K562 (cell line): Measurements from ENCODE around the gene STRN3. TPM values are rescaled to one million over a fixed set of nuclear protein-coding genes. Genes with fewer than 3 reads are reported as not detected.

Experiments used
- CREBBP ChIP-seq: IDR thresholded peaks from one replicate; pipeline ENCODE4 v1.6.1; 2012; ENCODE audit warnings: low read depth, mild to moderate bottlenecking, control low read depth, inconsistent platforms, low read length
- CXXC5 ChIP-seq: fragments of 250-450 bp; sonication (Bioruptor Pico); IDR thresholded peaks from 2 replicates; pipeline ENCODE4 v1.8.0; 2022; ENCODE audit warnings: inconsistent platforms, mild to moderate bottlenecking, moderate library complexity
- FOXJ2 ChIP-seq: fragments of 200-800 bp; sonication (Bioruptor generic); IDR thresholded peaks from 2 replicates; pipeline ENCODE4 v1.6.1; 2016; ENCODE audit warnings: missing genetic modification characterization, missing compliant biosample characterization
- HDAC1 ChIP-seq, 2 experiments: fragments of 450-650 bp; IDR thresholded peaks; 2 replicates each; pipeline ENCODE4 v1.6.1; 2016 to 2017; ENCODE audit warnings: inconsistent platforms in 1 of 2, mild to moderate bottlenecking in 1 of 2, moderate library complexity in 1 of 2
- MAZ ChIP-seq, 2 experiments: fragments of 450-650 bp in 1 of 2; sonication (generic) in 1 of 2; formaldehyde crosslinking; IDR thresholded peaks in 1 of 2; conservative IDR thresholded peaks in 1 of 2; 2 replicates each; pipeline versions ENCODE4 v1.4.0 to v1.5.0; 2020; ENCODE audit warnings: mild to moderate bottlenecking in 1 of 2, missing genetic modification reagents in 1 of 2
- POLR2AphosphoS2 ChIP-seq: IDR thresholded peaks from 2 replicates; pipeline ENCODE4 v1.6.1; 2012; ENCODE audit warnings: low read length, improper control_type of control experiment
- POLR2G ChIP-seq: fragments of 200-400 bp; formaldehyde crosslinking; IDR thresholded peaks from 2 replicates; pipeline ENCODE4 v1.6.1; 2017; ENCODE audit warnings: low read depth, mild to moderate bottlenecking, antibody characterized with exemption, low read length, moderate library complexity
- RBFOX2 ChIP-seq: fragments of 200-400 bp; formaldehyde crosslinking; IDR thresholded peaks from 2 replicates; pipeline ENCODE4 v1.6.1; 2017; ENCODE audit warnings: low read depth, mild to moderate bottlenecking, low read length, moderate library complexity
- SAFB2 ChIP-seq: fragments of 200-400 bp; formaldehyde crosslinking; IDR thresholded peaks from 2 replicates; pipeline ENCODE4 v1.6.1; 2018; ENCODE audit warnings: borderline replicate concordance, low read length, low read depth, moderate library complexity; ENCODE audit not compliant: severe bottlenecking
- SPI1 ChIP-seq: IDR thresholded peaks from 2 replicates; pipeline ENCODE4 v1.6.1; 2011; ENCODE audit warnings: low read depth, low read length, control low read depth, borderline replicate concordance
- ZNF408 ChIP-seq: fragments of 250-450 bp; sonication (Bioruptor Pico); IDR thresholded peaks from 2 replicates; pipeline ENCODE4 v1.4.0; 2020; ENCODE audit warnings: low read depth, mild to moderate bottlenecking, moderate library complexity
- polyA plus RNA-seq, 8 experiments: library from polyadenylated mRNA; depleted of rRNA in 4 of 8; stranded (reverse) in 5 of 8; unstranded in 3 of 8; fragments of >200 nt; fragmentation: Nextera tagmentation in 2 of 8; fragmentation: Illumina TruSeq in 1 of 8; extraction: Ambion mirVana in 2 of 8; extraction: Trizol in 1 of 8; gene quantifications; 2 replicates each; pipeline versions ENCODE4 v1.2.1 to v1.2.3, GENCODE V29; 2011 to 2014; ENCODE audit warnings: inconsistent platforms in 1 of 8, missing spikeins in 1 of 8
- total RNA-seq, 7 experiments: library from RNA; depleted of rRNA in 6 of 7; stranded (reverse); fragments of >200 nt in 6 of 7; fragmentation: Illumina TruSeq in 2 of 7; extraction: Trizol in 2 of 7; gene quantifications; 2 replicates each; pipeline versions ENCODE4 v1.2.1 to v1.2.3, GENCODE V29; 2011 to 2021; ENCODE audit warnings: low replicate concordance in 1 of 7
- TF ChIP-seq, protein P1 (sequence below): fragments of 450-650 bp; formaldehyde crosslinking; IDR thresholded peaks from 2 replicates; pipeline ENCODE4 v1.4.0; 2022; ENCODE audit warnings: missing genetic modification characterization
- TF ChIP-seq, protein P2 (sequence below): fragments of 250-450 bp; sonication (Bioruptor Pico); IDR thresholded peaks from 2 replicates; pipeline ENCODE4 v1.5.0; 2021
- TF ChIP-seq, protein P3 (sequence below): fragments of 150-350 bp; conservative IDR thresholded peaks from 2 replicates; pipeline ENCODE4 v1.6.1; 2014; ENCODE audit warnings: low read length

The STRN3 gene
- total and polyA plus RNA-seq, 9 of the 15 experiments (the other 6 are each of a cell fraction or from before 2014, with no cell fraction given): 5.9 to 29.1 (median 16.0) TPM

DNA sequence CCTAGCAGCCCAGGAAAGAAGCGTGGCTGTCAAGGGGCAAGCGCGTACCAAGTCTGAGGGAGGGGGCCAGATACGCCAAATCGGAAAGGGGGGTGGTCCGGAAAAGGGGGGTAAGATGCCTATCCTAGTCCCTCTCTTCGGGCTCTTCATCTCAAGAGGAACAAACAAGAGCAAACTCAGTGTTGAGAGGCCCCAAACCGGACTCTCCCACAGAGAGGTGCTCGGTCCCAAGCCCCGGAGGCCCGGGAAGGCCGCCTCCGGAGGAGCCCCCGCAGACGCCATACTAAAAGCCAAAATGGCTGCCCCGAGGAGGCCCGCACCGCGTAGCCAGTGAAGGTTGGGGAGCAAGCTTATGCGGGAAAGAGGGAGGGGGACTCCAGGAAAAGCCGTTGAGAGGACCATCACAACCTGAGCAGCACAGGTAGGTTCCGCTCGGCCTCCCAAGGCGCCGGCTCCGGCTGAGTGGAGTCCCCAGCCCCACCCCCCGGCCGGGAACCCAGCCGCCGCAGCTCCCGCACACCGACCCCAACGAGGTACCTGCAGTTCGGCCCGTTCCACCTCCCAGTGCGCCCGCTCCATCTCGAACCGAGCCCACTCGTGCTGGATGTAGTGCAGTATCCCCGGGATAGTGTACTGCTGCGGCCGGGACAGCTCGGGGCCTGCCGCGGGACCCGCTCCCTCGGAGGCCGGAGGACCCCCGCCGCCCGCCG, 657 bp downstream of the STRN3 start, which contains the start of gene AP4S1 (continued):
- peak; percentile 78 for TF ChIP-seq POLR2G
- TF ChIP-seq POLR2AphosphoS2: no peak
- TF ChIP-seq, protein P1, sequence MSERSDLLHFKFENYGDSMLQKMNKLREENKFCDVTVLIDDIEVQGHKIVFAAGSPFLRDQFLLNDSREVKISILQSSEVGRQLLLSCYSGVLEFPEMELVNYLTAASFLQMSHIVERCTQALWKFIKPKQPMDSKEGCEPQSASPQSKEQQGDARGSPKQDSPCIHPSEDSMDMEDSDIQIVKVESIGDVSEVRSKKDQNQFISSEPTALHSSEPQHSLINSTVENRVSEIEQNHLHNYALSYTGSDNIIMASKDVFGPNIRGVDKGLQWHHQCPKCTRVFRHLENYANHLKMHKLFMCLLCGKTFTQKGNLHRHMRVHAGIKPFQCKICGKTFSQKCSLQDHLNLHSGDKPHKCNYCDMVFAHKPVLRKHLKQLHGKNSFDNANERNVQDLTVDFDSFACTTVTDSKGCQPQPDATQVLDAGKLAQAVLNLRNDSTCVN (CRISPR knock-in tag): no peak
- no peak for TF ChIP-seq FOXJ2 (tag)
- 0 out of 2 replicates have a peak, but pooled peaks have one; percentile 15 for TF ChIP-seq CXXC5 (CRISPR knock-in tag)
- peak in 1 of 2 experiments; percentile 63; a peak in 1 of 4 replicates for TF ChIP-seq HDAC1 (IDR thresholded peaks at IDR 0.05)
- no peak for TF ChIP-seq ZNF408
- TF ChIP-seq, protein P2, sequence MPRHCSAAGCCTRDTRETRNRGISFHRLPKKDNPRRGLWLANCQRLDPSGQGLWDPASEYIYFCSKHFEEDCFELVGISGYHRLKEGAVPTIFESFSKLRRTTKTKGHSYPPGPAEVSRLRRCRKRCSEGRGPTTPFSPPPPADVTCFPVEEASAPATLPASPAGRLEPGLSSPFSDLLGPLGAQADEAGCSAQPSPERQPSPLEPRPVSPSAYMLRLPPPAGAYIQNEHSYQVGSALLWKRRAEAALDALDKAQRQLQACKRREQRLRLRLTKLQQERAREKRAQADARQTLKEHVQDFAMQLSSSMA (CRISPR knock-in tag): no peak
- peak in 1 of 2 experiments; percentile 63; a peak in 2 of 4 replicates for TF ChIP-seq MAZ (CRISPR knock-in tag; conservative IDR thresholded peaks at IDR 0.05 in 1 of 2, IDR thresholded peaks at IDR 0.05 in 1 of 2)
- no peak for TF ChIP-seq RBFOX2
- TF ChIP-seq, protein P3, sequence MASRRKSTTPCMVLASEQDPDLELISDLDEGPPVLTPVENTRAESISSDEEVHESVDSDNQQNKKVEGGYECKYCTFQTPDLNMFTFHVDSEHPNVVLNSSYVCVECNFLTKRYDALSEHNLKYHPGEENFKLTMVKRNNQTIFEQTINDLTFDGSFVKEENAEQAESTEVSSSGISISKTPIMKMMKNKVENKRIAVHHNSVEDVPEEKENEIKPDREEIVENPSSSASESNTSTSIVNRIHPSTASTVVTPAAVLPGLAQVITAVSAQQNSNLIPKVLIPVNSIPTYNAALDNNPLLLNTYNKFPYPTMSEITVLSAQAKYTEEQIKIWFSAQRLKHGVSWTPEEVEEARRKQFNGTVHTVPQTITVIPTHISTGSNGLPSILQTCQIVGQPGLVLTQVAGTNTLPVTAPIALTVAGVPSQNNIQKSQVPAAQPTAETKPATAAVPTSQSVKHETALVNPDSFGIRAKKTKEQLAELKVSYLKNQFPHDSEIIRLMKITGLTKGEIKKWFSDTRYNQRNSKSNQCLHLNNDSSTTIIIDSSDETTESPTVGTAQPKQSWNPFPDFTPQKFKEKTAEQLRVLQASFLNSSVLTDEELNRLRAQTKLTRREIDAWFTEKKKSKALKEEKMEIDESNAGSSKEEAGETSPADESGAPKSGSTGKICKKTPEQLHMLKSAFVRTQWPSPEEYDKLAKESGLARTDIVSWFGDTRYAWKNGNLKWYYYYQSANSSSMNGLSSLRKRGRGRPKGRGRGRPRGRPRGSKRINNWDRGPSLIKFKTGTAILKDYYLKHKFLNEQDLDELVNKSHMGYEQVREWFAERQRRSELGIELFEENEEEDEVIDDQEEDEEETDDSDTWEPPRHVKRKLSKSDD: peak; percentile 83; the same call in 1 of the 2 replicates
- no peak for TF ChIP-seq SPI1
- TF ChIP-seq CREBBP: no peak
- TF ChIP-seq SAFB2: no peak
